HG03175 (cell line): ENCODE measurements around the gene ACSF3.

Experiments used
- ATAC-seq: cut with Tn5 transposase; IDR thresholded peaks from one replicate; pipeline ENCODE4 v1.9.1; 2021; ENCODE audit warnings: mild to moderate bottlenecking, moderate library complexity; ENCODE audit not compliant: unreplicated experiment

The ACSF3 gene

GRCh38 chr16:89142474-89143195, 49.0 kb downstream of the ACSF3 start:
- no peak for ATAC-seq

GRCh38 chr16:89143201-89143741, 49.6 kb downstream of the ACSF3 start:
- ATAC-seq, result no peak

GRCh38 chr16:89143911-89144675, 50.4 kb downstream of the ACSF3 start:
- no peak for ATAC-seq

- no peak for ATAC-seq
These were observed 51.0 kb downstream of the ACSF3 start for GRCh38 chr16:89144681-89145080.

GRCh38 chr16:89145406-89146161, 51.9 kb downstream of the ACSF3 start:
- no peak for ATAC-seq

GRCh38 chr16:89146211-89147005, 52.8 kb downstream of the ACSF3 start:
- no peak for ATAC-seq

GRCh38 chr16:89147085-89147817, 53.6 kb downstream of the ACSF3 start:
- no peak for ATAC-seq

GRCh38 chr16:89149386-89149785, 55.7 kb downstream of the ACSF3 start:
- no peak for ATAC-seq

- ATAC-seq, result no peak
These were observed 56.6 kb downstream of the ACSF3 start for GRCh38 chr16:89150090-89150835.

- ATAC-seq, result no peak
These were observed 57.3 kb downstream of the ACSF3 start for GRCh38 chr16:89150981-89151380.

- no peak for ATAC-seq
These were observed 59.4 kb downstream of the ACSF3 start for GRCh38 chr16:89152831-89153700.

- no peak for ATAC-seq
These were observed 60.2 kb downstream of the ACSF3 start for GRCh38 chr16:89153848-89154271.

- no peak for ATAC-seq
These were observed 60.9 kb downstream of the ACSF3 start for GRCh38 chr16:89154390-89155183.

- no peak for ATAC-seq
These were observed 61.6 kb downstream of the ACSF3 start for GRCh38 chr16:89155184-89155679.

- no peak for ATAC-seq
These were observed 62.4 kb downstream of the ACSF3 start for GRCh38 chr16:89155851-89156739.
